GM23248 (cell line): ENCODE data around the gene NUDT7.

Experiments used
- EZH2 ChIP-seq: fragments of 200-600 bp; sonication (generic); IDR thresholded peaks from 2 replicates; pipeline ENCODE4 v1.6.1; 2018; ENCODE audit warnings: antibody characterized with exemption, mild to moderate bottlenecking; ENCODE audit not compliant: insufficient read depth, poor library complexity, severe bottlenecking
- EZH2phosphoT487 ChIP-seq: fragments of 200-600 bp; sonication (generic); IDR thresholded peaks from 2 replicates; pipeline ENCODE4 v1.6.1; 2018; ENCODE audit warnings: antibody characterized with exemption, moderate library complexity, mild to moderate bottlenecking, low read depth; ENCODE audit not compliant: insufficient read depth

DNA sequence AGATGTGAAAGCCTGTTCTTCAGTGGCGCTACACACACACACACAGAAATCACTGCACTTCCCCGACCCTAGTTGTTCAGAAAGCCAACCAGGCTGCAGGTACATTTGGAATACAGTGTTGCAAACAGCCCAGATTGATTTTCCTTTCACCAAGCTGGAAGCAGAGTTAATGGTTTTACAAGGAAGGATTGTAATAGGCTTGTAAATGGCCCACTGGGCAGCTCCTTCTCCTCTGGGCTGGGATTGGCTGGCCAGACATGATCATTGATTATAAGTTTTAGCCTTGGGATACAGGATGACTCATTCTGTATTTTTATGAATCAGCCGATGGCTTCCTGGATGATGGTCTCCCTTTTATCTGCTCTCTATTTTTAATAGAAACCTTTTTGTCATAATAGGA is 68.6 kb downstream of the NUDT7 start:
- TF ChIP-seq EZH2 (no peak), EZH2phosphoT487 (no peak)
